DLD1 (cell line): Measurements from ENCODE around the gene MEF2B.
"Not testable (repeated sequence)": the region's sequence is repeated elsewhere in the genome, so short reads cannot be mapped to it uniquely, and the experiment has no call there.

ENCODE experiments used
- in situ Hi-C: cut with HindIII; loops from 2 replicates; pipeline ENCODE4 v1.10.0; 2017; ENCODE audit warnings: low sequenced_read_pairs

Gene MEF2B

GRCh38 chr19:19102566-19102965 is 67.5 kb downstream of the MEF2B start:
- in situ Hi-C loops: not testable (repeated sequence)

GRCh38 chr19:19101540-19101939 is 68.5 kb downstream of the MEF2B start:
- in situ Hi-C loops: no loop called here

GRCh38 chr19:19098703-19099632 is 71.1 kb downstream of the MEF2B start:
- in situ Hi-C loops: no loop called here

- in situ Hi-C loops: no loop called here
These were observed 71.9 kb downstream of the MEF2B start for GRCh38 chr19:19098084-19098702.

- in situ Hi-C loops: no loop called here
These were observed 73.1 kb downstream of the MEF2B start for GRCh38 chr19:19096641-19097627.

GRCh38 chr19:19095691-19096090 is 74.4 kb downstream of the MEF2B start:
- in situ Hi-C loops: no loop called here
